Measurements from ENCODE around the gene COL23A1.
"Not testable (repeated sequence)": the region's sequence is repeated elsewhere in the genome, so short reads cannot be mapped to it uniquely, and the experiment has no call there.

COL23A1 gene

GRCh38 chr5:178378527-178379484, 211.4 kb downstream of the COL23A1 start:
- no peak for DNase-seq (ENCODE audit: low read depth)

GRCh38 chr5:178377583-178378270, 212.5 kb downstream of the COL23A1 start:
- no peak for DNase-seq (ENCODE audit: low read depth)

- no peak for DNase-seq (ENCODE audit: low read depth)
These were observed 213.1 kb downstream of the COL23A1 start for GRCh38 chr5:178376921-178377582.

- no peak for DNase-seq (ENCODE audit: low read depth)
These were observed 214.8 kb downstream of the COL23A1 start for GRCh38 chr5:178375348-178375747.

- no peak for DNase-seq (ENCODE audit: low read depth)
These were observed 216.5 kb downstream of the COL23A1 start for GRCh38 chr5:178373711-178374110.

- no peak for DNase-seq (ENCODE audit: low read depth)
These were observed 218.0 kb downstream of the COL23A1 start for GRCh38 chr5:178372142-178372571.

- DNase-seq (ENCODE audit: low read depth) = no peak
These were observed 218.7 kb downstream of the COL23A1 start for GRCh38 chr5:178371362-178372111.

- no peak for DNase-seq (ENCODE audit: low read depth)
These were observed 220.1 kb downstream of the COL23A1 start for GRCh38 chr5:178370102-178370501.

- DNase-seq (ENCODE audit: low read depth) = not testable (repeated sequence)
These were observed 220.7 kb downstream of the COL23A1 start for GRCh38 chr5:178369469-178369868.

- DNase-seq (ENCODE audit: low read depth) = no peak
These were observed 221.4 kb downstream of the COL23A1 start for GRCh38 chr5:178368716-178369300.

GRCh38 chr5:178368274-178368673, 221.9 kb downstream of the COL23A1 start:
- no peak for DNase-seq (ENCODE audit: low read depth)

- DNase-seq (ENCODE audit: low read depth) = no peak
These were observed 222.5 kb downstream of the COL23A1 start for GRCh38 chr5:178367736-178368120.

- DNase-seq (ENCODE audit: low read depth) = no peak
These were observed 223.0 kb downstream of the COL23A1 start for GRCh38 chr5:178366998-178367735.

GRCh38 chr5:178365501-178366440, 224.4 kb downstream of the COL23A1 start:
- no peak for DNase-seq (ENCODE audit: low read depth)

GRCh38 chr5:178364326-178364675, 225.9 kb downstream of the COL23A1 start:
- no peak for DNase-seq (ENCODE audit: low read depth)

GRCh38 chr5:178363501-178364325, 226.5 kb downstream of the COL23A1 start:
- DNase-seq (ENCODE audit: low read depth) = no peak

GRCh38 chr5:178361657-178362445, 228.3 kb downstream of the COL23A1 start:
- DNase-seq (ENCODE audit: low read depth) = no peak

- DNase-seq (ENCODE audit: low read depth) = no peak
These were observed 229.3 kb downstream of the COL23A1 start for GRCh38 chr5:178360926-178361235.
